Testis (tissue), 3 donors: ENCODE results near the gene CCDC192. TPM values are rescaled to one million over a fixed set of nuclear protein-coding genes. Genes with fewer than 3 reads are reported as not detected.
"Not testable (repeated sequence)": the region's sequence is repeated elsewhere in the genome, so short reads cannot be mapped to it uniquely, and the experiment has no call there.

Source experiments
- DNase-seq: peaks from one replicate; pipeline ENCODE4 v3.0.0-alpha.2; 2019
- H3K27ac ChIP-seq, 2 donors: fragments of 200-600 bp; sonication (generic); one replicate each; pipeline ENCODE4 v1.5.1; 2019
- H3K27me3 ChIP-seq: fragments of 200-600 bp; sonication (generic); one replicate; pipeline ENCODE4 v1.5.1; 2019
- H3K36me3 ChIP-seq: fragments of 200-600 bp; sonication (generic); one replicate; pipeline ENCODE4 v1.5.1; 2017; ENCODE audit warnings: low read depth; ENCODE audit errors: missing control alignments
- H3K4me1 ChIP-seq: fragments of 200-600 bp; sonication (generic); one replicate; pipeline ENCODE4 v1.5.1; 2019
- H3K4me3 ChIP-seq, 2 donors: fragments of 200-600 bp; sonication (generic); one replicate each; pipeline ENCODE4 v1.5.1; 2017 to 2019
- H3K9me3 ChIP-seq: fragments of 200-600 bp; sonication (generic); one replicate; pipeline ENCODE4 v1.5.1; 2017
- POLR2A ChIP-seq: fragments of 450-650 bp; IDR thresholded peaks from one replicate; pipeline ENCODE4 v1.6.1; 2017; ENCODE audit warnings: antibody characterized with exemption, mild to moderate bottlenecking, moderate library complexity
- WGBS, 2 donors: methylation state at CpG; one replicate each; pipeline ENCODE4 v1.1.5; 2018; 5-methylcytosine and 5-hydroxymethylcytosine counted together
- intact Hi-C: fragments of 100-400 bp; cut with DNase I; formaldehyde crosslinking; loops from one replicate; pipeline ENCODE4 v1.15.1; 2023; ENCODE audit warnings: low total_unique reads
- polyA plus RNA-seq: library from polyadenylated mRNA; stranded (reverse); fragments of 350-450 nt; fragmentation: Illumina TruSeq; extraction: RNeasy Lipid Tissue Mini Kit (QIAGEN cat#74804); gene quantifications from one replicate; pipeline ENCODE4 v1.2.3, GENCODE V29; 2014; ENCODE audit warnings: low read depth, low replicate concordance; ENCODE audit not compliant: insufficient read depth
- total RNA-seq, 2 donors: library from RNA; depleted of rRNA; stranded (reverse); fragments of >200 nt; gene quantifications; one replicate each; pipeline ENCODE4 v1.2.3, GENCODE V29; 2016
- TF ChIP-seq, protein P1 (sequence below), 3 experiments: fragments of 450-650 bp in 2 of 3; fragments of 200-600 bp in 1 of 3; sonication (generic) in 1 of 3; IDR thresholded peaks; one replicate each; pipeline ENCODE4 v1.5.1; 2016 to 2019; ENCODE audit warnings: antibody characterized with exemption in 3 of 3, mild to moderate bottlenecking in 2 of 3, moderate library complexity in 1 of 3

CCDC192 gene
- total and polyA plus RNA-seq, 3 donors from 2014 or later = 7.8 to 22.6 (median 12.9) TPM

DNA sequence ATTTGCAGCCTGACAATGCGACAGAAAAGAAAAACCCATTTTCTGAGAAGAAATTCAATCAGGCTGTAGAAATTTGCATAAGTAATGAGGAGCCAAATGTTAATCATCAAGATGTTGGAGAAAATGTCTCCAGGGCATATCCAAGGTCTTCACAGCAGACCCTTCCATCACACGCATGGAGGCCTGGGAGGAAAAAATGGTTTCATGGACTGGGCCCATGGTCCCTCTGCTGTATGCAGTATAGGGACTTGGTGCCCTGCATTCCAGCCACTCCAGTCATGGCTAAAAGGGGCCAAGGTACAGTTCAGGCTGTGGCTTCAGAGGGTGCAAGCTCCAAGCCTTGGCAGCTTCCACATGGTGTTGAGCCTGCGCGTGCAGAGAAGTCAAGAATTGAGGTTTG, 73.3 kb downstream of the CCDC192 start:
- no peaks in the 10 kb centered on the region for H3K36me3 ChIP-seq
- 96 to 100% methylated on average over 4 of the region's 4 CpGs for WGBS, 2 donors
- intact Hi-C loops = no loop called here
- no peak for TF ChIP-seq POLR2A
- TF ChIP-seq, protein P1, sequence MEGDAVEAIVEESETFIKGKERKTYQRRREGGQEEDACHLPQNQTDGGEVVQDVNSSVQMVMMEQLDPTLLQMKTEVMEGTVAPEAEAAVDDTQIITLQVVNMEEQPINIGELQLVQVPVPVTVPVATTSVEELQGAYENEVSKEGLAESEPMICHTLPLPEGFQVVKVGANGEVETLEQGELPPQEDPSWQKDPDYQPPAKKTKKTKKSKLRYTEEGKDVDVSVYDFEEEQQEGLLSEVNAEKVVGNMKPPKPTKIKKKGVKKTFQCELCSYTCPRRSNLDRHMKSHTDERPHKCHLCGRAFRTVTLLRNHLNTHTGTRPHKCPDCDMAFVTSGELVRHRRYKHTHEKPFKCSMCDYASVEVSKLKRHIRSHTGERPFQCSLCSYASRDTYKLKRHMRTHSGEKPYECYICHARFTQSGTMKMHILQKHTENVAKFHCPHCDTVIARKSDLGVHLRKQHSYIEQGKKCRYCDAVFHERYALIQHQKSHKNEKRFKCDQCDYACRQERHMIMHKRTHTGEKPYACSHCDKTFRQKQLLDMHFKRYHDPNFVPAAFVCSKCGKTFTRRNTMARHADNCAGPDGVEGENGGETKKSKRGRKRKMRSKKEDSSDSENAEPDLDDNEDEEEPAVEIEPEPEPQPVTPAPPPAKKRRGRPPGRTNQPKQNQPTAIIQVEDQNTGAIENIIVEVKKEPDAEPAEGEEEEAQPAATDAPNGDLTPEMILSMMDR (IDR thresholded peaks at IDR 0.05) = no peak
- no peaks in the 10 kb centered on the region for H3K27me3 ChIP-seq
- no peaks in the 10 kb centered on the region for H3K4me1 ChIP-seq
- H3K9me3 ChIP-seq = no peaks in the 10 kb centered on the region
- no peak overlapping the region for H3K27ac ChIP-seq
- no peak for DNase-seq
- H3K4me3 ChIP-seq = no peak overlapping the region

DNA sequence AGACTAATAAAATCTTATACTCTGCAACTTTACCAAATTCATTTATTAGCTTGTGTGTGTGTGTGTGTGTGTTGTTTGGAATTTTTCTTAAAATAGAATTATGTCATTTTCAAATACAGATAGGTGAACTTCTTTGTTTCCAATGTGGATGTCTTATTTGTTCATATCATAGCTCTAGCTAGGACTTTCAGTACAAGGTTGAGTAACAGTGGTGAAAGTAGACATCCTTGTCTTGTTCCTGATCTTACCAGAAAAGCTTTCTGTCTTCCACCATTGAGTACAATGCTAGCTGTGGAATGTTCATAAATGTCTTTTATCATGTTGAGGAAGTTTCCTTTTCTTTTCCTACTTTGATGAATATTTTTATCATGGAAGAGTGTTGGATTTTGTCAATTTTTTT, 74.8 kb downstream of the CCDC192 start:
- intact Hi-C loops = no loop called here
- DNase-seq = no peak
- H3K27ac ChIP-seq = no peak overlapping the region
- no peaks in the 10 kb centered on the region for H3K27me3 ChIP-seq
- no peak overlapping the region for H3K4me3 ChIP-seq
- no peaks in the 10 kb centered on the region for H3K4me1 ChIP-seq
- TF ChIP-seq, protein P1 (IDR thresholded peaks at IDR 0.05) = no peak
- TF ChIP-seq POLR2A = no peak
- H3K36me3 ChIP-seq = no peaks in the 10 kb centered on the region
- H3K9me3 ChIP-seq = no peaks in the 10 kb centered on the region

DNA sequence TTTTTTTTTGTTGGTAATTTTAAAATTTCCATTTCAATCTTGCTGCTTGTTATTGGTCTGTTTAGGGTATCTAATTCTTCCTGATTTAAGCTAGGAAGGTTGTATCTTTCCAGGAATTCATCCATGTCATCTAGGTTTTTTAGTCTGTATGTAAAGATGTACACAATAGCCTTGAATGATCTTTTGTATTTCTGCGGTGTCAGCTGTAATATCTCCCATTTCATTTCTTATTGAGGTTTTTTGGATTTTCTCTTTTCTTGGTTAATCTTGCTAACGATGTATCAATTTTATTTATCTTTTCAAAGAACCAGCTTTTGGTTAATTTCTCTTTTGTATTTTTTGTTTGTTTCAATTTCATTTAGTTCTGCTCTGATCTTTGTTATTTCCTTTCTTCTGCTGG, 79.3 kb downstream of the CCDC192 start:
- H3K27ac ChIP-seq, H3K36me3 ChIP-seq, intact Hi-C loops, H3K4me1 ChIP-seq, H3K4me3 ChIP-seq, H3K9me3 ChIP-seq, DNase-seq, H3K27me3 ChIP-seq: not testable (repeated sequence)
- WGBS, 2 donors = 94 to 96% methylated on average over 2 of the region's 2 CpGs

- no peaks in the 10 kb centered on the region for H3K27me3 ChIP-seq
- no peak overlapping the region for H3K27ac ChIP-seq
- H3K4me3 ChIP-seq = no peak overlapping the region
- no peaks in the 10 kb centered on the region for H3K9me3 ChIP-seq
- TF ChIP-seq, protein P1 (IDR thresholded peaks at IDR 0.05) = no peak
- no peak for TF ChIP-seq POLR2A
- intact Hi-C loops = no loop called here
- no peak for DNase-seq
- no peaks in the 10 kb centered on the region for H3K36me3 ChIP-seq
- H3K4me1 ChIP-seq = no peaks in the 10 kb centered on the region
- WGBS, 2 donors = 86 to 87% methylated on average over 6 of the region's 6 CpGs
These were observed 82.1 kb downstream of the CCDC192 start for GRCh38 chr5:127785098-127785927.

GRCh38 chr5:127791439-127791838, 88.2 kb downstream of the CCDC192 start:
- intact Hi-C loops = no loop called here
- Histone ChIP-seq H3K4me1 (no peaks in the 10 kb centered on the region), H3K4me3 (no peak overlapping the region), H3K27ac (no peak overlapping the region), H3K9me3 (no peaks in the 10 kb centered on the region), H3K27me3 (no peaks in the 10 kb centered on the region), H3K36me3 (no peaks in the 10 kb centered on the region)
- TF ChIP-seq, protein P1 (IDR thresholded peaks at IDR 0.05) = no peak
- TF ChIP-seq POLR2A = no peak
- 88 to 96% methylated on average over 1 of the region's 1 CpG for WGBS, 2 donors
- no peak for DNase-seq

DNA sequence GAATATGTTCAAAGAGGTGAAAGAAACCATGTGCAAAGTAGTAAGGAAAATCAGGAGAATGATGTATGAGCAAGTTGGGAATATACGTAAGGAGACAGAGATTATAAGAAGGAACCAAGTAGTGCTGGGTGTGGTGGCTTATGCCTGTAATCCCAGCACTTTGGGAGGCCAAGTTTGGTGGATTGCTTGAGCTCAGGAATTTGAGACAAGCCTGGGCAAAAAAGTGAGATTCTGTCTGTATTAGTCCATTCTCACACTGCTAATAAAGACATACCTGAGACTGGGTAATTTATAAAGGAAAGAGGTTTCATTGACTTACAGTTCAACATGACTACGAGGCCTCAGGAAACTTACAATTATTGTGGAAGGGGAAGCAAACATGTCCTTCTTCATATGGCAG, 88.7 kb downstream of the CCDC192 start:
- H3K27me3 ChIP-seq, H3K9me3 ChIP-seq, H3K27ac ChIP-seq, DNase-seq, H3K4me3 ChIP-seq, intact Hi-C loops, H3K4me1 ChIP-seq, H3K36me3 ChIP-seq: not testable (repeated sequence)
- 89 to 97% methylated on average over 2 of the region's 2 CpGs for WGBS, 2 donors
